ENCODE measurements around the gene EIF2B2. TPM values are rescaled to one million over a fixed set of nuclear protein-coding genes. Genes with fewer than 3 reads are reported as not detected.

EIF2B2 gene
- total and polyA plus RNA-seq, 2 experiments from 2014 or later = 39.2 to 40.5 TPM

DNA sequence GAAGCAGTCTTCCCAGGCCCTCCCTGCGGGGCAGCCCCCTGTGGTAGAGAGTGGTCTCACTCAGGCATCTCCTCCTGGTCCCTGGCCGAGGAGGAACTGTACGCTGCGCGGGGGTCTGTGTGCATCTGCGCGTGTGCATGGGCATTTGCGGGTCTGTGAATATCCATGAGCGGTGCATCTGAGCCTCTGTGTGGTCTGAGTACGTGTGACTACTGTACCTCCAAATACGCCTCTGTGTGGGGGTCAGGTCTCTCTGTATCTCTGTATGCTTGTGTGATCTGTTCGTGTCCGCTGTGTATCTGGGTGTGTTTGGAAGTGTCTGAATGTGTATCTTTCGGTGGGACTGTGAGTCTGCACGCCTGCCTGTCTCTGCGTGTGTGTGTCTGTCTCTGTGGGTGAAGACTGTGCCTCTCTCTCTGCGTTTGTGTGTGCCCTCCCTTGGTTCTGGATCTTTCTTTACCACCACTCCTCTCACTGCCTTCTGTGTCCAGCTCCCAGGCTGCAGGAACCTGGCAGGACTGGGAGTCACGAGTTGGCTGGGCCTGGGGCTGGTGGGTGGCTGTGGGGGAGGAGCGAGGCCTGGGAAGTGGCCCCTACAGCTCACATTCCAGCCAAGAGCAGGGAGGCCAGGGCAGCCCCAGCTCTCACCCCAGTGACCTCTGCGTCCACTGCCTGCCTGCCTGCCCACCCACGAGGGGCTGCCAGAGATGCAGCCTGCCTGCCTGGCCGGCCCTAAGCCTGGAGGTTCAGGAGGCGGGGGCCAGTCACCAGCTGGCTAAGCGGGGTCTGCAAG lies 46.2 kb upstream of the EIF2B2 start (continued):
- TF ChIP-seq ETS1 (IDR thresholded peaks at IDR 0.05) = no peak
- no peak for TF ChIP-seq POLR2AphosphoS5 (IDR thresholded peaks at IDR 0.05; ENCODE audit: low read depth)
- TF ChIP-seq ZNF114 (CRISPR knock-in tag; IDR thresholded peaks at IDR 0.05) = no peak
- TF ChIP-seq CTCF (conservative IDR thresholded peaks at IDR 0.05; ENCODE audit: low read depth in 2 of 2) = no peak
- no peak for TF ChIP-seq CREB1 (CRISPR knock-in tag; IDR thresholded peaks at IDR 0.05; ENCODE audit: low read depth)
- no peak for TF ChIP-seq NANOG (IDR thresholded peaks at IDR 0.05; ENCODE audit: borderline replicate concordance)
- no peak for TF ChIP-seq EZH2 (IDR thresholded peaks at IDR 0.05; ENCODE audit: low read depth, unreplicated experiment)
- TF ChIP-seq STAT1 (IDR thresholded peaks at IDR 0.05; ENCODE audit: unreplicated experiment) = no peak
- no peak for TF ChIP-seq JUNB (IDR thresholded peaks at IDR 0.05; ENCODE audit: unreplicated experiment)
- no peak for TF ChIP-seq REST (IDR thresholded peaks at IDR 0.05; ENCODE audit: unreplicated experiment)

GRCh38 chr14:74959596-74960180 lies 43.0 kb upstream of the EIF2B2 start:
- H3K9me2 ChIP-seq (ENCODE audit: insufficient read depth) = no peaks in the 10 kb centered on the region
- no peaks in the 10 kb centered on the region for H4K20me1 ChIP-seq (replicated peaks; ENCODE audit: insufficient read depth)
- H3K9me3 Mint-ChIP-seq = no peaks in the 10 kb centered on the region
- H3K4me2 ChIP-seq = no peak overlapping the region
- peaks cover 19% of the 10 kb centered on the region for H3K27me3 Mint-ChIP-seq (ENCODE audit: insufficient read depth, low read depth, poor library complexity)
- no peaks in the 10 kb centered on the region for H3K36me3 Mint-ChIP-seq (ENCODE audit: low read depth)
- DNase-seq (ENCODE audit: low spot score) (no peak), ATAC-seq (no peak)
- H3K36me3 ChIP-seq (ENCODE audit: insufficient read depth) = no peaks in the 10 kb centered on the region
- peaks cover 16% of the 10 kb centered on the region for H3K4me1 Mint-ChIP-seq
- no peak overlapping the region for H3K27ac Mint-ChIP-seq
- H3F3A ChIP-seq (replicated peaks; ENCODE audit: low read depth) = no peaks in the 10 kb centered on the region; the same call in 1 of the 2 replicates
- no peak overlapping the region for H2AFZ ChIP-seq
- H3K27me3 ChIP-seq (ENCODE audit: insufficient read depth) = peaks cover 12% of the 10 kb centered on the region; the same call in 1 of the 2 replicates
- H3K4me3 Mint-ChIP-seq = no peak overlapping the region
- H3K4me3 ChIP-seq = no peak overlapping the region
- H3K27ac ChIP-seq (ENCODE audit: low read depth) = no peak overlapping the region
- H3K4me1 ChIP-seq (ENCODE audit: insufficient read depth) = peaks cover 5% of the 10 kb centered on the region; the same call in 1 of the 2 replicates
- H3K79me2 ChIP-seq (replicated peaks; ENCODE audit: insufficient read depth) = no peaks in the 10 kb centered on the region
- no peak for TF ChIP-seq STAT1 (IDR thresholded peaks at IDR 0.05; ENCODE audit: unreplicated experiment)
- no peak for TF ChIP-seq CREB1 (CRISPR knock-in tag; IDR thresholded peaks at IDR 0.05; ENCODE audit: low read depth)
- TF ChIP-seq REST (IDR thresholded peaks at IDR 0.05; ENCODE audit: unreplicated experiment) = no peak
- TF ChIP-seq EZH2 (IDR thresholded peaks at IDR 0.05; ENCODE audit: low read depth, unreplicated experiment) = no peak

All from GM23338 (cell line).